ENCODE data around the gene RAB5IF. TPM values are rescaled to one million over a fixed set of nuclear protein-coding genes. Genes with fewer than 3 reads are reported as not detected.

RAB5IF gene
- polyA plus RNA-seq, 1 experiment: 92.4 TPM

DNA sequence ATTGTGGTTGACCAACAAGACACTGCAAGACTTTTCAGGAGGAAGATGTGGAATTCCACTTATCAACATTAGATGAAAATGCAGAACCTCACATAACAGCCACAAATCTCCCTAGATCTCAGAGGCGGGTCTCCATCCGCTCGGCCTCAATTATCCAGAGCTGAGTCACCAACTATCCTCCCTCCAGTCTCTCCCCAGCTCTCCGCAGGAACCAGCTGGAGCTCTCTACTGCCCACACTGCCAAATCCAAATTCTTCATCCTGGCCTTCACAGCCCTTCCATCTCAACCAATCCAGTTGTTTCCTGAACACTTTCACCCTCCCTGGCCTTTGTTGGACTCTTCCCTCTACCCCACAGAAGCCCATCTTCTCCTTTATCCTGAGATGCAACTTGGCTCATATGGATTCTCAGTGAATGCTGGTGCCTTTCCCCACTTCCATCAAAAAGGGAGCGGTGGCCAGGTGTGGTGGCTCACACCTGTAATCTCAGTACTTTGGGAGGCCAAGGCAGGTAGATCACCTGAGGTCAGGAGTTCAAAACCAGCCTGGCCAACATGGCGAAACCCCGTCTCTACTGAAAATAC is 35.6 kb upstream of the RAB5IF start:
- no peak for DNase-seq (ENCODE audit: low read depth)
- H3K36me3 ChIP-seq (ENCODE audit: control insufficient read depth, insufficient read depth, low read length): no peaks in the 10 kb centered on the region
- ChIA-PET CTCF (interaction anchor here (1.5 to 1.6 kb wide), 2 partner anchors 12 to 15 kb away, joined by 4 read pairs; no protein-coding TSS in a partner anchor), POLR2A (interaction anchor here (0.6 kb wide), 1 partner anchor 11 kb away, joined by 4 read pairs; no protein-coding TSS in a partner anchor)
- H3K27me3 ChIP-seq (ENCODE audit: control insufficient read depth, insufficient read depth, low read length): no peaks in the 10 kb centered on the region
- H3K4me3 ChIP-seq (ENCODE audit: low read depth, low read length): no peak overlapping the region
- no peak for TF ChIP-seq CTCF (IDR thresholded peaks at IDR 0.05; ENCODE audit: insufficient read depth, low read depth, low read length)

GRCh38 chr20:36571564-36572504 is 33.7 kb upstream of the RAB5IF start:
- Histone ChIP-seq H3K27me3 (ENCODE audit: control insufficient read depth, insufficient read depth, low read length) (no peaks in the 10 kb centered on the region), H3K36me3 (ENCODE audit: control insufficient read depth, insufficient read depth, low read length) (no peaks in the 10 kb centered on the region), H3K4me3 (ENCODE audit: low read depth, low read length) (no peak overlapping the region)
- ChIA-PET CTCF (interaction anchor here (0.6 to 1.6 kb wide), 5 partner anchors 11 to 33 kb away, joined by 3 to 4 read pairs (median 3); no protein-coding TSS in a partner anchor), POLR2A (no interaction called here)
- DNase-seq (ENCODE audit: low read depth): no peak
- no peak for TF ChIP-seq CTCF (IDR thresholded peaks at IDR 0.05; ENCODE audit: insufficient read depth, low read depth, low read length)

DNA sequence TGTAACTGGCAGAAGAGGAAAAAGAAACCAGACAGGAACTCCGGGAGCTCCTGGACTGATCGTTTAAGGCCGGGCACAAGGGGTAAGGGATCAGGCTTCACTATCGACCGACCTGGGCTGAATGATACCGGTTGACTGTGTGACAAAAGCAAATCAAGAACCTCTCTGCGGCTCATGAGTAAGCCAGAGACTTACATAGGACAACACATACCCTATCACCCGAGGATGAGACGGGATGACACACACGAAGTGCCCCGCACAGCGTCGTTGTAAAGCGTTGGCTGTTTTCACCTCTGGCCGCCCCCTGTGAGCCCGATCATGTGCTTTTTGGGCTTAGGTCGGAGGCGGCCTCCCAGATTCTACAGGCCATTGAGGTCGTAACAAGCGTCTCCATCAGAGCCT is 32.9 kb upstream of the RAB5IF start:
- no peak for DNase-seq (ENCODE audit: low read depth)
- ChIA-PET CTCF (interaction anchor here (1.1 to 1.2 kb wide), 2 partner anchors 26 to 32 kb away, joined by 3 read pairs; no protein-coding TSS in a partner anchor), POLR2A (no interaction called here)
- Histone ChIP-seq H3K4me3 (ENCODE audit: low read depth, low read length) (peak overlapping the region; percentile 23), H3K36me3 (ENCODE audit: control insufficient read depth, insufficient read depth, low read length) (no peaks in the 10 kb centered on the region), H3K27me3 (ENCODE audit: control insufficient read depth, insufficient read depth, low read length) (no peaks in the 10 kb centered on the region)
- no peak for TF ChIP-seq CTCF (IDR thresholded peaks at IDR 0.05; ENCODE audit: insufficient read depth, low read depth, low read length)

- no peaks in the 10 kb centered on the region for H3K27me3 ChIP-seq (ENCODE audit: control insufficient read depth, insufficient read depth, low read length)
- peak within 1 kb of the TSS; percentile 85 for H3K4me3 ChIP-seq (ENCODE audit: low read depth, low read length)
- no peaks in the 10 kb centered on the region for H3K36me3 ChIP-seq (ENCODE audit: control insufficient read depth, insufficient read depth, low read length)
- POLR2A ChIA-PET: no interaction called here
- TF ChIP-seq CTCF (IDR thresholded peaks at IDR 0.05; ENCODE audit: insufficient read depth, low read depth, low read length): no peak
- CTCF ChIA-PET: interaction anchor here (1.1 to 2.1 kb wide), 6 partner anchors 16 to 347 kb away, joined by 3 to 7 read pairs (median 4); no protein-coding TSS in a partner anchor
- peak; percentile 37 for DNase-seq (ENCODE audit: low read depth)
These were observed 32.3 kb upstream of the RAB5IF start, which contains the start of gene TGIF2 for GRCh38 chr20:36573103-36573797. TSS of gene TGIF2 (plus strand) at chr20:36573597. CDS start at chr20:36578775, 5,178 bp downstream.

Measured in BJ (cell line).